Epithelial cell of esophagus (primary cell): ENCODE data around the gene PSEN1.
A peak's percentile ranks its signal among the peaks of the same experiment; 100 is the strongest.

Experiments
- DNase-seq: peaks from one replicate; pipeline ENCODE4 v3.0.0; 2010; ENCODE audit warnings: low read depth
- H3K4me3 ChIP-seq: 2 replicates; pipeline ENCODE4 v1.5.1; 2011; ENCODE audit warnings: mild to moderate bottlenecking, low read length, control low read depth
- TF ChIP-seq, protein P1 (sequence below): IDR thresholded peaks from 2 replicates; pipeline ENCODE4 v1.5.1; 2011; ENCODE audit warnings: low read depth, mild to moderate bottlenecking, low read length, control low read depth, inconsistent platforms; ENCODE audit not compliant: insufficient read depth; ENCODE audit errors: missing control alignments

The PSEN1 gene

DNA sequence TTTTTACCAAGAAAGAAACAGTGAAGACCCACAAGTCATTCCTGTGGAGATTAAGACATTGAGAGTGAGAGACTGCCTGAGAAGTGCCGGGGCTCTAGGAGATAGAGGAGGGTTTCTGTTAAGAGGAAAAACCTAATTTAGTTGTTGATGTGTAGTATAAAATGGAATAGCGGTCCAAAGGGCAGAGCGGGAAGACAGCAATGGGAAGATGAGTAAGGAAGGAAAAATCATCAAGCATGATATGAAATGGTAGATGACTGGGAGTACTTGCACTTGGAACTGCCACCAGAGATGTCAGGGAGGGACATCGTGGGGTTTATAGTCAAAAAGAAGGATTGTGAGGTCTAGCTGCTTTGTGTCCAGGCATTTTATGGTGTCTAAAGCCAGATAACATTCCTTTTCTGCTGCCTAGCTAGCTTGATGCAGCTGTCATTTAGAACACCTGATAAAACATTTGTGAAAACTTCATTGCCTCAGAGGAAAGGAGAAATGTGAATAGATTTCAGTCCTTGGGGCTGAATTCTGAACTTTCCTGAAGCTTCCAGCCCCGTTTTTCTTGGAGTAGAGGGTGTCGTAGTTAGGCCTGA lies 20.1 kb upstream of the PSEN1 start:
- no peak overlapping the region for H3K4me3 ChIP-seq
- TF ChIP-seq, protein P1, sequence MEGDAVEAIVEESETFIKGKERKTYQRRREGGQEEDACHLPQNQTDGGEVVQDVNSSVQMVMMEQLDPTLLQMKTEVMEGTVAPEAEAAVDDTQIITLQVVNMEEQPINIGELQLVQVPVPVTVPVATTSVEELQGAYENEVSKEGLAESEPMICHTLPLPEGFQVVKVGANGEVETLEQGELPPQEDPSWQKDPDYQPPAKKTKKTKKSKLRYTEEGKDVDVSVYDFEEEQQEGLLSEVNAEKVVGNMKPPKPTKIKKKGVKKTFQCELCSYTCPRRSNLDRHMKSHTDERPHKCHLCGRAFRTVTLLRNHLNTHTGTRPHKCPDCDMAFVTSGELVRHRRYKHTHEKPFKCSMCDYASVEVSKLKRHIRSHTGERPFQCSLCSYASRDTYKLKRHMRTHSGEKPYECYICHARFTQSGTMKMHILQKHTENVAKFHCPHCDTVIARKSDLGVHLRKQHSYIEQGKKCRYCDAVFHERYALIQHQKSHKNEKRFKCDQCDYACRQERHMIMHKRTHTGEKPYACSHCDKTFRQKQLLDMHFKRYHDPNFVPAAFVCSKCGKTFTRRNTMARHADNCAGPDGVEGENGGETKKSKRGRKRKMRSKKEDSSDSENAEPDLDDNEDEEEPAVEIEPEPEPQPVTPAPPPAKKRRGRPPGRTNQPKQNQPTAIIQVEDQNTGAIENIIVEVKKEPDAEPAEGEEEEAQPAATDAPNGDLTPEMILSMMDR = no peak
- DNase-seq = no peak

DNA sequence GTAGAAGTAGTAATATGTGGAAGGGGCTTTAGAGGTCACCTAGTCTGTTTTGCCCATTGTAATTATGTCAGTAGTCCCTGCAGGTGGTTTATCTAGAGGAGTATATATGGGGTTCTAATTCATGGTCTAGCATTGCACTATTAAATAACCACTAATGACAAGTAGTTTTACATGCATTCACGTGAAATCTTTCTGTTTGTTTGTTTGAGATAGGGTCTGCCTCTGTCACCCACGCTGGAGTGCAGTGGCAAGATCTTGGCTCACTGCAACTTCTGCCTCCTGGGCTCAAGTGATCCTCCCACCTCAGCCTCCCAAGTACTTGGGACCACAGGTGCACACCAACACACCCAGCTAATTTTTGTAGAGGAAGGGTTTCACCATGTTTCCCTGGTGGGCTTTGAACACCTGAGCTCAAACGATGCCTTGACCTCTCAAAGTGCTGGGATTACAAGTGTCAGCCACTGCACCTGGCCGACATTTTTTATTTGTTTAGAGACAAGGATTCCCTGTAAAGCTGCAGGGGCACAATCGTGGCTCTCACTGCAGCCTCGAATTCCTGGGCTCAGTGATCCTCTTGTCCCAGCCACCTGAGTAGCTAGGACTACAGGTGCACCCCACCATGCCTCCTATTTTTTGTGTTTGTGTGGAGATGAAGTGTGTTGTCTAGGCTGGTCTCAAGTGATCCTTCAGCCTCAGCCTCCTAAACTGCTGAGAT lies 12.0 kb upstream of the PSEN1 start:
- no peak overlapping the region for H3K4me3 ChIP-seq
- TF ChIP-seq, protein P1 = no peak
- DNase-seq = no peak

DNA sequence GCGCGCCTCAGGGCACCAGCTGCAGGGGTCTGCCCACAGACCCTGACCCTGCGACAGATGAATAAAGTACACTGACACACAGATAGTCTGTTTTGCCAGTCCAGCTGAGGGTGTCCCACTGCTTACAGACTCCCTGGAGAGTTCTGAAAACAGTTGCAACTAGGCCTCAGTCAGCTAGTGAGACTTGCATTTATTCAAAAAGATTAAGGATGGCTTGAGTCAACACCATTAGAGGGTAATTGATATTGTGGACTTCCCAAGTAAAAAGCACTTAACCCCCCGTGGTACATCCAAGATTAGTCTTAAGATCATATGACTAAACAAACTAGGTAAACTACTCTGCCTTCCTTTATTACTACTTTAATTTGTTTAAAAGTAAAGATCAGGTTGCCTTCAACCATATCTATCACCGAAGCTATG lies 11.1 kb upstream of the PSEN1 start:
- DNase-seq = no peak
- H3K4me3 ChIP-seq = no peak overlapping the region
- TF ChIP-seq, protein P1 = no peak

DNA sequence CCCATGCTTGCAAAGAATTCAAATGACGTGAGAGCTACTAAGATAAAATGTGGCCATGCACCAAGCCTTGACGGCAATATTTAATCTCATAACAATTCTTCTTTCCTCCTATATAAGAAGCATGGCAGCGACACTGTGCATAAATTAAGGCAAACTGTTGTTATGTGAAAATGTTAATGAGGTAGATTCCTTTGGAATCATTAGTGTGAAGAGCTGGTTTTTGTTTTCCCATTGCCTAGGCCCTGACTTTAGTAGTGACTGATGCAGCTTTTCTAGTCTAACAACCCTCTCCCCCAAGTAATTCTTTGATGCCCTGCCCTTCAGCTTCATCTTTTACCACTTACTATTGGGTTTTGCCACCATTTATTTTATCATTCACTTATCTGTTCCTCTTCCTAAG lies 10.6 kb upstream of the PSEN1 start:
- no peak overlapping the region for H3K4me3 ChIP-seq
- TF ChIP-seq, protein P1 = no peak
- DNase-seq = no peak

DNA sequence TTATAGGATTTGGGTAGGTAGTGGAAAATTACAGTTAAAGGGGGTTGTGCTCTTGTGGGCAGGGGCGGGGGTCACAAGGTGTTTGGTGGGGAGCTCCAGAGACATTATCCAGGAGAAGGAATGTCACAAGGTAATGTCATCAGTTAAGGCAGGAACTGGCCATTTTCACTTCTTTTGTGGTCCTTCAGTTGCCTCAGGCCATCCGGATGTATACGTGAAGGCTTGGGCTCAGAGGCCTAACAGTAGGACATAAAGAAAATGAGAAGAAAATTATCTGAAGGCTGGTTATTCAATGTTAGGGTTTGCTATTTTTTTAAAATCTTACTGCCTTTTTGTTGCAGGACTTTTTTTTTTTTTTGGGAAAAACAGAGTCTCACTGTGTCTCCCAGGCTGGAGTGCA lies 2.5 kb upstream of the PSEN1 start:
- H3K4me3 ChIP-seq = no peak overlapping the region
- no peak for DNase-seq
- TF ChIP-seq, protein P1 = no peak

DNA sequence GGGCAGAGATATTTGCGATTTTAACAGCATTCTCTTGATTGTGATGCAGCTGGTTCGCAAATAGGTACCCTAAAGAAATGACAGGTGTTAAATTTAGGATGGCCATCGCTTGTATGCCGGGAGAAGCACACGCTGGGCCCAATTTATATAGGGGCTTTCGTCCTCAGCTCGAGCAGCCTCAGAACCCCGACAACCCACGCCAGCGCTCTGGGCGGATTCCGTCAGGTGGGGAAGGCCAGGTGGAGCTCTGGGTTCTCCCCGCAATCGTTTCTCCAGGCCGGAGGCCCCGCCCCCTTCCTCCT lies 271 bp upstream of the PSEN1 start:
- TF ChIP-seq, protein P1 = no peak
- H3K4me3 ChIP-seq = peak overlapping the region; percentile 70
- DNase-seq = no peak

DNA sequence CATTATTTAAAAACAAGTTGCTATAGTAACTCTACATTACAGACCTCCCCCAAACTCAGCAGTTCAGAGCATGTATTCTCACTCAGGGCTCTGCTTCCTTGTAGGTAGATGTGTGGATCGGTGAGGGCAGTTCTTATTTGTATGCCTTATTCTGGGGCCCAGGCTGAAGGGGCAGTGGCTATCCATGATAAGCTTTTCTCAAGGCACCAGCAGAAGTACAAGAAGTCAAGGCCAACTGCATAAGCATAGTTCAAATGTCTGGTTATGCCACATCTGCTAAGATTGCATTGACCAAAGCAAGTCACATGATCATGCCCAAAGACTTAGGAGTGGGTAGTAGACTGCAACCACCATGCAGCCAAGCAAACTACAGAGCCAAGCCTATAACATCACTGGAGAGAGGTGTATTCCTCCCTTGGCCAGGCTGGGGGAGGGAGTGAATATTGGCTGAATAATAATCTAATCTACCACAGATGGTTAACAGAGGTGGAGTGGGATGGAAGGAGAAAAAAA lies 4.6 kb downstream of the PSEN1 start:
- TF ChIP-seq, protein P1 = no peak
- H3K4me3 ChIP-seq = no peak overlapping the region
- DNase-seq = no peak
